NCI-H187 (cell line): ENCODE data around the gene MAGEA6.
A peak's percentile ranks its signal among the peaks of the same experiment; 100 is the strongest.

Source experiments
- DNase-seq, 2 experiments: peaks; one replicate each; lab custom pipeline; 2025; lab: John Stamatoyannopoulos, UW

The MAGEA6 gene

GRCh38 chrX:152733261-152733975, 36.1 kb downstream of the MAGEA6 start, which contains the start of the genes CSAG1 and MAGEA12:
TSS of gene CSAG1 (minus strand) at chrX:152733721. CDS start at chrX:152732460, 1,261 bp downstream.
TSS of gene MAGEA12 (plus strand) at chrX:152733757. CDS start at chrX:152736162, 2,405 bp downstream.
- peak; percentile 50 to 73 for DNase-seq

- no peak for DNase-seq
Measured at GRCh38 chrX:152725409-152725808, 44.1 kb downstream of the MAGEA6 start.
